HG02642 (cell line): ENCODE results near the gene PPP2R3A.
"Not testable (repeated sequence)": the region's sequence is repeated elsewhere in the genome, so short reads cannot be mapped to it uniquely, and the experiment has no call there.

Experiments used
- ATAC-seq: cut with Tn5 transposase; IDR thresholded peaks from one replicate; pipeline ENCODE4 v1.9.1; 2021; ENCODE audit warnings: mild to moderate bottlenecking; ENCODE audit not compliant: unreplicated experiment, poor library complexity

PPP2R3A gene

GRCh38 chr3:135965506-135966270, at the start of gene PPP2R3A:
PPP2R3A (plus strand) TSS chr3:135965728; CDS start chr3:136001499, 35,771 bp downstream.
- ATAC-seq: peak; percentile 88

- ATAC-seq: no peak
Measured at GRCh38 chr3:135916310-135916709, 49.2 kb upstream of the PPP2R3A start.

GRCh38 chr3:135917076-135917475, 48.5 kb upstream of the PPP2R3A start:
- no peak for ATAC-seq

GRCh38 chr3:135917927-135918597, 47.5 kb upstream of the PPP2R3A start:
- ATAC-seq: no peak

GRCh38 chr3:135918600-135918999, 46.9 kb upstream of the PPP2R3A start:
- no peak for ATAC-seq

GRCh38 chr3:135920275-135920674, 45.3 kb upstream of the PPP2R3A start:
- no peak for ATAC-seq

- ATAC-seq: no peak
Measured at GRCh38 chr3:135922903-135923250, 42.7 kb upstream of the PPP2R3A start.

- no peak for ATAC-seq
Measured at GRCh38 chr3:135924506-135924905, 41.0 kb upstream of the PPP2R3A start.

- ATAC-seq: no peak
Measured at GRCh38 chr3:135926664-135927063, 38.9 kb upstream of the PPP2R3A start.

GRCh38 chr3:135927155-135927554, 38.4 kb upstream of the PPP2R3A start:
- ATAC-seq: no peak

GRCh38 chr3:135929670-135930069, 35.9 kb upstream of the PPP2R3A start:
- no peak for ATAC-seq

- no peak for ATAC-seq
Measured at GRCh38 chr3:135930255-135930654, 35.3 kb upstream of the PPP2R3A start.

- ATAC-seq: not testable (repeated sequence)
Measured at GRCh38 chr3:135935171-135935570, 30.4 kb upstream of the PPP2R3A start.

GRCh38 chr3:135937766-135938165, 27.8 kb upstream of the PPP2R3A start:
- ATAC-seq: not testable (repeated sequence)

GRCh38 chr3:135944831-135945230, 20.7 kb upstream of the PPP2R3A start:
- no peak for ATAC-seq

GRCh38 chr3:135950941-135951340, 14.6 kb upstream of the PPP2R3A start:
- ATAC-seq: no peak

- ATAC-seq: no peak
Measured at GRCh38 chr3:135964160-135964955, 1.2 kb upstream of the PPP2R3A start.

GRCh38 chr3:135965129-135965505, 411 bp upstream of the PPP2R3A start:
- no peak for ATAC-seq

GRCh38 chr3:135966271-135966961, 888 bp downstream of the PPP2R3A start:
- peak; percentile 30 for ATAC-seq

- no peak for ATAC-seq
Measured at GRCh38 chr3:135966962-135967274, 1.4 kb downstream of the PPP2R3A start.

GRCh38 chr3:135967867-135968266, 2.3 kb downstream of the PPP2R3A start:
- no peak for ATAC-seq
